ENCODE data around the gene LRP1B.
"Not testable (repeated sequence)": the region's sequence is repeated elsewhere in the genome, so short reads cannot be mapped to it uniquely, and the experiment has no call there.

Gene LRP1B

DNA sequence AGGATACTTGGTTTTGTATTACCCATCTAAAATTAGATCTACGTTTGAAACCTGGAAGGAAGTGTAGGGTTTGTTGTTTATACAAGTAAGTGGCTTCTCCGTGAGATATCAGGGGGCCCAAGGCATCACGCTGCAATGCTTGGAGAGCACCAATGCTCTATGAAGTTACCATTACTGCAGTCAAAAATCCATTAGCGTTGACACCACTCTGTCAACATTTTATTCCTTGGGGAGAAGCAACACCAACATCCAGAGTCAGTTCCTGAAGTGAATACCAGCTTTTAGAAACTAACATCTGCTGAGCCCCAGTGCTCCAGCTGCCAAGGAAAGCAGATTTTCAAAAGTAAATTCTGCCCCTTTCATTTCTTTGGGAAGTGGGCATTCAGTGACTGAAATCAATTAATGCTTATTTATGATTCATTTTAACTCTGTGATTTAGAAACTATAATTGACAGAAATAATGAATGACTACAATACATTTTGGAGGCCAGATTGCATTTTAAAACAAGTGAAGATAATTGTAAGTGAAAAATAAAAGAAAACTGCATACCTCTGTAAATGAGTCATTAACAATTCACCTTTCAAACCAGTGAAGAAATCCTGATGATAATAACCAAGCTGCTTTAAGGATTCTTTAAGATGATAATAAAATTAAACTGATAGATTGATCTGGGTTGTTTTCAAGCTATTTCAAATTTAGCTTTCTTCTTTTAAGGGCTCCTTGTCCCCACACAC lies 30.5 kb downstream of the LRP1B start:
- no peak for FAIRE-seq

DNA sequence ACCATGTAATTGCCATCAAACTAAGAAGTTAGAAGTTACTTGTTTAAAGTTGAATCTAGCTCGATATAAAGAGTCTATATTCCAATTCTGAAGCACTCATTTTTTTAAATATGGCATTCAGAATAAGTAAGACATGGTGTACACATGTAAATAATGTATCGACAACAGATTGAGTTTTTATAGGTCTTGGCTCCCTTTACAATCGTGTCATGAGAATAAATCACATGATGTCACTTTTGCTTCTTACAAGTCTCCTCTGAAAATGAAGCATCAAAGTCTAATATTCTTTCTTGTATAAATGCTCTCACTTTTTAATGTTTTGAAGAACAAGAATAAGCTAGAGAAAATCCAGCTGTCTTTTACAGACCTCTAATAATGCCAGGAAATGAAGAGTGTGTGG lies 33.1 kb downstream of the LRP1B start:
- FAIRE-seq, result no peak

DNA sequence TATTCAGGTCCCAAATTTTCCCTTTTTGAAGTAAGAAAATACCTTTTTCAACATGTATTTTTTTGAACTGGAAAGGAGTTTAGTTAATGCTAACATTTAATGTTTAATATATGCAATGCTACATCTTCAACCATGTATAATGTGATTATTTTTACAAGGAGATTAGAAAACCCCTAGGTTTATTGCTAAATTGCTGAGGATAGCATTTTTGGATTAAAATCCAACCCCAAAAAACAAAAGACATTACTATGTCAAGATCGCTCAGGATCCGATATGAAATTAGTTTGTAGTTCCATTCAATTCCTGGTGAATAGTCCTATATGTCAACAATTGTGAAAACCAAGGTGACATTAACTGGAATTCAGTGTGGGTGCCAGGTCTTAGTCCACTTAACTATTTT lies 35.2 kb downstream of the LRP1B start:
- FAIRE-seq, result no peak

DNA sequence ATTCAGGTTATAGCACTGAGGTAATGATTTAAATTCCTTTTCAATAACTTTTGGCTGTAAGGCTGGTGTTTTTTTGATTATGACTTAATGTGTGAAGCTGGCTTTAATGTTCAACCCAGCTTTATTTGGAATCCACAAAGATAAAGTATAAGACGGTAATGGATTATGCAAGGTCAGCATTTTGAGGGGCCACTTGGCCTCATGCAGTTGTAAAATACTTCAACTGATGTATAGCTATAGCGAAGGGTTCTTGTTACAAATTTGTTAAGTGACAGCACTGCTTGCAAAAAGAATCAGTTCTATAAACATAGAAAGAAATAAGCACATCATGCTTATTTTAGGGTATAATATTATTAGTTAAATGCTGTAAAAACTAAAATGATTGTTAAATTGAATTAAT lies 36.6 kb downstream of the LRP1B start:
- no peak for FAIRE-seq

DNA sequence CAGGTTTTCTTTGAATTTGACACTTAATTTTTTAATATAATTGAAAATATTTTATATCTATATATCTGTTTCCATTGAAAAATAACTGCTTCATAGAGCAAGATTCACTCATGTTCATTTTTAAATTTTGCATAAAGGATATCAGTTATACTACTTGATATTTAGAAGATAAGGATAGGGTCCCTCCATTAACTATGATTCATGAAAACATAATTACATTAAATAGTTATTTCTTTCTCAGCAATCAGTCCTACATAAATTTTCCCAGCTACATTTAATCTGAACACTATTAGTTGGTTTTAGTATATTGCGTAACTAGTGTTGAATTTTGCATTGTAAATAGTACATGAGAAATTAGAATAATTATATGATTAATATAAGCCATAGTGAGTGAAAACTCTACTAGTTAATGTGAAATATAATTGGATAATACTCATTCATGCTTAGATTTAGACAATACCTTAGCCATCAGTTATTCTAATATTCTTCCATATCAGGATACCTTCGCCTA lies 42.7 kb downstream of the LRP1B start:
- no peak for FAIRE-seq

DNA sequence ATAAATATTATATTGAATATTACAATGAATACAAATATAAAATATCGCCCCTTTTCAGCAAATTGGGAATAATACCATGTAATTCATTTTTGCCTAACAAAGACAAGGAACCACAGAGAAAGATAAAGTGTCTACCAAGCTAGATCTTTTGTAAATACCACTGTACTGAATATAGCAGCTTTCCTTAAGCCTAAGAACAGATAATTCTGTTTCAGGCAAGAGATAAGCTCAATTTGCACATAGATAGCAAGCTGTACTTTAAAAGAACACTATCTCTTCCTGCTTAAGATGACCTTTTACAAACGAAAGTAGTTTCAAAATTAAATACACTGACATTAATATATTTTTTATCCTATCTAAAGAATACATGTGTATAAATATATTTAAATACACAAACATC lies 43.2 kb downstream of the LRP1B start:
- FAIRE-seq, result not testable (repeated sequence)

DNA sequence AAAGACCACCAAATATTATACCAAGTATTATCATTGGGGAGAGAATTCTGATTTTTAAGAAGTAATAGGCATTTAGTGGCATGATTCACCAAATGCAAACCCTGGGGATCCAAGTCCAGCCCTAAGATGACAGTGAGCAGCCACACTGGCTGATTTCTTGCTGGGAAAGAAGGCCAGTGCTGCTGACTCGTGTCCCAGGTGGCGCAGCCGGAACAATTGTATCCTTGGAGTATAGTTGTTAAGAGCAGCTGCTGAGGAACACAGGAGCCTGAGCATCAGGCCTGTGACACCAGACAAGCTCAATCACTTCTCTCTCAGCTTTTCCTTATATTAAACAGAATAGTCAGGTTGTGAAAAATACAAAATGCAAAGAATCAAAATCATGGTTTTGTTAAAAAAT lies 48.4 kb downstream of the LRP1B start:
- no peak for FAIRE-seq

DNA sequence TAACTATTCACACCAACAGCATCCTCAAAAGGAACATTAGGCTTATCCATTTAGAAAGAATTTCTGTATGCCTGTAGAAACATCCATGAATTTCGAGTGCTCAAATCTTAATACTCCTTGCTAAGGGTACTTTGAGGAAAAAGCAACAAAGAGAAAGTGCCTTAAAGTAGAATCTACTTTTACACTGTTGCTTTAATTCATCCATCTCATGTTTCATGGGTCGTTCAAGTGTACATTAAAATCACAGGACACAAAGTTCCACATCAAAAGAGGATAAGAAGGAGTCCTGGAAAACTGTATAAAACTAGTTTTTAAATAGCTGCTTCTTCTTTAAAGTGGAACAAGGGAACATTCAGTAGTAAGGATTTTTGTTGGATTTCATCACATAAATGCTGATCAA lies 54.5 kb downstream of the LRP1B start:
- FAIRE-seq, result no peak

DNA sequence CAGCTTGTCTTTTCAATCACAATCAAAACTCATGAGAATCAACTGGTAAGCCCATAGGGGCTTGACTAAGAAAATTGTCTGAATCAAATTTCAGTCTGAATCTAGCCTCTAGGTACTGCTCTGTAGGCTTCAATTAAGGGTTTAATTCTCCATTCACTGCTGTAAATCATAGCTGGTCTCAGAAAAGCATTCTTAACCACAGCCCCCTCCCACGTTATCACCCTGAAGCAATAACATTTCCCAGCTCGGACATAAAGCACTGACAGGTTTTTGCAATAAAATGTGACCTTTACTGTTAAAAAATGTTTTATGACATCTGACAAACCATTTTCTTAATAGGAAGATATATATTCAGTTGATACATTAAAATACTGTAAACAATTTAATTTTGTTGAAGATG lies 55.0 kb downstream of the LRP1B start:
- no peak for FAIRE-seq

DNA sequence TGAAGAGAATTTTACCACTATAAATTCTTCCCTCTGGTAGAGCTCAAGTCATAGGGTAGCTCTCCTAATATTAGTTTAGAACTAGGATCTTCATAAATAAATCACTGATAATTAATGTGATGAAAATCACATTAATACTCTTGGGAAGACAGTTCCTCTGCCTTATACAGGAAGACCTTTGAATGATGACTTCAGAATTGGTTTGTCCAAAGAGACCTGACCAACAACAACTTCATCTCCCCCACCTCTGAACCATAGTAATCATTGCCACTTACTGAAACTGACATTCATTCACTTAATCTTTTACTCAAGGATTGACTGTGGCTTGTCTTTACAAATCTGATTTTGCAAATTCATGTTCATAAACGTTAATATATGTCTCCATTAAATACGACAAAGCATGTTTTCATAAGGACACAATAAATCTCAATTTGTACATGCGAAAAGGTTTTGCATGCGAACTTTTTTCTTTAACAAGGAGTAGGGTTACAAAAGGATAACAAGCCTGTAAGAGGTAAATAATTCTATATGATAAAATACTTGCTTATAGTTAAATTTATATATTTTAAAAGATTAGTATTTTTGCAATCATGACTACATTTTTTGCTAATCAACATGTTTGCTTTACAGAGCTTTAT lies 61.4 kb downstream of the LRP1B start:
- no peak for FAIRE-seq

DNA sequence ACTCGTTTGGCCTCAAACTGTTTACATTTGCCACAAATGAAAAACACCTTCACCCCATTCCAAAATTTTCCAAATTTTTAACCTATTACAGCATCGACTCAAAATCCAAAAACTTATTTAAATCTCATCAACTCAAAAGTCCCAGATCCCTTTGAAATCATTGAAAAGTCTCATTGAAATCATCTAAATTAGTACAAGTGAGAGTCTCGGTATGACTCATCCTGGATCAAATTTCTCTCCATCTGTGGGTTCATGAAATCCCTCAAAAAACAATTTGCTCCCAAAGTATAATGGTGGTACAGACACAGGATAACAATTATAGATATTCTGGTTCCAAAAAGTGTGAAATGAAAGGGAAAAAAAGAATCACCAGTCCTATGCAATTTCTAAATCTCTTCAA lies 65.1 kb downstream of the LRP1B start:
- FAIRE-seq, result no peak

DNA sequence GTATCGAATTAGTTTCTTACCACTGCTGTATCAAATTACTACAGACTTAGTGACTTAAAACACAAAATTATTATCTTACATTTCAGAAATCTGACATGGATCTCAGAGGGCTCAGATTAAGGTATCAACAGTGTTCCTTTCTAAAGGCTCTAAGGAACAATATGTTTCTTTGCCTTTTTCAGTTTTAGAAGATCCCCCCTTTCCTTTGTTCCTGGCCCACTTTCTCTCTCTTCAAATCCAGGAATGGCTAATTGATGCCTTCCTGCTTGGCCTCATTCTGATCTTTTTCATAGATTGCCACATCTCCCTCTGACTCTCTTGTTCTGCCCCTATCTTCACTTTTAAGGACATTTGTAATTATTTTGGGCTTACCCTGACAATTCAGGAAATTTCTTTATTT lies 65.7 kb downstream of the LRP1B start:
- no peak for FAIRE-seq

DNA sequence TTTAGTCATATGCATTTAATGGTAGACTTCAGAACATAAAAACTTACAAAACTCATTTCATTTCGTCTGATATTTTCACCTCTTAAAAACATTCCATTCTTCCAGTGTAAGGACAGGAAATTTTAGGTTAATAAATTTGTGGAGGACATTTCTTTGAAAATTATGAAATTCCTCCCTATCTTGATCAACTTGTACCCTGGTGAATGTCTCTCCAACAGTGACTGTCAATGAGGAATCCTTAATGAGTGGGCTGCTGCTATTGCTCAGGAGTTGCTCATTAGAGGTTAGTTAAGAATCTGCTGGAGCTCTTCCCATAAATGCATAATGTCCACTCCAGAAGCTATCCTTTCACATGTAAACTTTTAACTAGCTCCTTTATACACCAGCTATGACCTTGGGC lies 69.1 kb downstream of the LRP1B start:
- no peak for FAIRE-seq

DNA sequence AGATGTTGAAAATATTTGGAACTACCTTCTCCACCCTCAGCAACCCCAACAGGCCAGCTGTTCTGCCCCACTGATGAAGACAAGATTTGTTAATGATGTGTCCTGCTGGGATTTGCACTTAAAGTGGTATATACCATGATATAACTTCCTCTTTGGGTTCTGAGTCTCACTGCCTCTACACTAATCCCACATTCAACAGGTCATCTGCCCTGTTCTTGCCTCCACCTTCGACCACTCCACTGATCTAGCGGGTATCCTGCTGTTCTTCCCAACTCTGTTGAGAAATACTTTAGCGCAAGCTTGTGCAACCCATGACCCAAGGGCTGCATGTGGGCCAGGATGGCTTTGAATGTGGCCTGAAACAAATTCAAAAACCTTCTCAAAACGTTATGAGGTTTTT lies 72.7 kb downstream of the LRP1B start:
- FAIRE-seq, result no peak

DNA sequence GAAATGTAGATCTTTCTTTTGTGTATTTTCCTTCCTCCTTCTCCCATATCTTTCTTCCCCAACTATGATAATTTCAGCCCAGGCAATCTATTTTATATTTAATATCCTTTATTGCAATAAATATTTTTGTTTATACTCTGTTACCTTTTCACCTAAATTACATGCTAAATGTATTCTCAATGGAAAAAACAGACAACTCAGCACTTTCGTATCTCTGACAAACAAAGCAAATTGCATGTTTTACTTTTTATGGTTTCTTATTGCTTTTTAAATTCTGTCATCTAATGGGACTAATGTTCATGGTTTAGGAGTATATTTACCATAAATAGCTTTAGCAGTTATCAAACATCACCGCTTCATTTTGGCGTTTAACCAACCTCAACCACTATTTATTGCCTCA lies 74.0 kb downstream of the LRP1B start:
- no peak for FAIRE-seq

DNA sequence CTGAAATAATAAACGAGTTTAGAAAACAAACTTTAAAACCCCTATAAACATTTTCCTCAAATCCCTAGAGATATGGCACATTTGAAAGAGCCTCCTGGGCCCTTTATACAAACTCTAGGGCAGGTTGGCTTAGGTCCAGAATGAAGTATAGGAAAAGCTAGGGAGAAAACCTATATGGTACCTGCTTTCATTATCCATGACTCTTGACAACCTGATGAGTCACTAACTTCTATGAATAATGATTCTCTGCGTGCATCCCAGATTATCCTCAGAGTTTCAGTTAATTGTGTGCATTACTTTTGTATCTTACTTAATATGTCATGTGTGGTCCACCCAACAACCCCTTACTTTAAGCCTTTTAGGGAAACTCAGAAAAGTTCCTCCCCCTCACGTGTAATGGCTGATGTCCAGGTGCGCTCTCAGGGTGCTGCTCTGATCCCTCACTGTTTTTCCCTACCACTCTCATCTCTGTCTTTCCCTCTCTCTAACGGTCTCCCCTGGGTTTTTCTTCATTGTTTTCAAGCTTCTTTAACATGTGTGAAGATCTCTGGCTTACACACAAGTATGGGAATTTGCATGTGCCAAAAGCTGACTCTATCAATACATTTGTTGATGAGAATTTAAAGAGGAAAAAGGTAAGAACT lies 78.5 kb downstream of the LRP1B start:
- no peak for FAIRE-seq

DNA sequence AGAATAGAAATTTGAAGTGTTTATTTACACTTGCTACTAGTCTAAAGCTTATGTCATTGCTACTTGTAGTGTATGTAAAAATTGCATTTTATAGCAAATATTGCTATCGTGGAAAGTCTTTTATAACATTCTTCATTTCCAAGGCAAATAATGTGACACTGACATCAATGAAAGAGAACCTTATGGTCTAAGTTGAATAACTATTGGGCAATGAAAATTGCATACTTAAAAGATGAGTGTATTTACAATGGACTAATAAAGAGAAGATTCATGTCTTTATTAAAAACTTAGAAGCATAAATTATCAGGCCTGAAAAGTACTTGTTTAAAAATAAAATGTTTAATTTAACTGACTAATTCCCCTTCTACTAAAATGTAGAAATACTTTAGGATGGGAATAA lies 82.2 kb downstream of the LRP1B start:
- FAIRE-seq, result no peak

DNA sequence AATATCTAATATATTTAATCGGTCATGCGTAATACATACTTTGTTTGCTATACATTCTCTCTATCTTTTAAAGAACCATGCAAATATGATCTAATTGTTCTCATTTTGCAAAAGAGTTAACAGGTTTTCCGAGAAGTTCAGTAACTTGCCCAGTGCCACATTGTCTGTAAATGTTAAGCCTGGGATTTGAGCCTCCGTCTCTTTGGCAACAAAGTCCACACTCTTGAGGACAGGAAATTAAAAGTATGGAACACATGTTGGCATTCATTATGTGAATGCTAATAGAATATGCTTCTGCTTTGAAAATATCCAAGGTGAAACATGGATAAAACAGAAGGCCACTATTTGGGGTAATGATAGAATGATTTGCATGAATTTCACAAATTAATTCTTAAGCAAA lies 85.2 kb downstream of the LRP1B start:
- FAIRE-seq, result no peak

DNA sequence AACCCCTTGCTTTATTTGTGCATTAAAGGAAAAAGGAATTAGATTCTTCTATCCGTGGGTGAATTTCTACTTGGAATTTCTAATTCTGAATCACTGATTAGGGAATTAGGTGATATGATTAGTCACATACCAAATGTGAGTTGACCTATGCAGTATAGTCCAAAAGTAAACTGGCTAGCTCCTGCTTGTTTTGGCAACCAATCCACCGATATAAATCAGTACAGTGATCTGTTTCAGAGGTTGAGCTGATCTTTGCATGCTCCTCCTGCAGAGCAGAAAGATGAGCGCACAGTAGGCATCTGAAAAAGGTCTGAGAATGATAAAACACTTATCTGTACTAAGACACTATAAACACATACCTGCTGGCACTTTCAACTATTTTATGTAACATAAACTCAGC lies 86.6 kb downstream of the LRP1B start:
- no peak for FAIRE-seq

DNA sequence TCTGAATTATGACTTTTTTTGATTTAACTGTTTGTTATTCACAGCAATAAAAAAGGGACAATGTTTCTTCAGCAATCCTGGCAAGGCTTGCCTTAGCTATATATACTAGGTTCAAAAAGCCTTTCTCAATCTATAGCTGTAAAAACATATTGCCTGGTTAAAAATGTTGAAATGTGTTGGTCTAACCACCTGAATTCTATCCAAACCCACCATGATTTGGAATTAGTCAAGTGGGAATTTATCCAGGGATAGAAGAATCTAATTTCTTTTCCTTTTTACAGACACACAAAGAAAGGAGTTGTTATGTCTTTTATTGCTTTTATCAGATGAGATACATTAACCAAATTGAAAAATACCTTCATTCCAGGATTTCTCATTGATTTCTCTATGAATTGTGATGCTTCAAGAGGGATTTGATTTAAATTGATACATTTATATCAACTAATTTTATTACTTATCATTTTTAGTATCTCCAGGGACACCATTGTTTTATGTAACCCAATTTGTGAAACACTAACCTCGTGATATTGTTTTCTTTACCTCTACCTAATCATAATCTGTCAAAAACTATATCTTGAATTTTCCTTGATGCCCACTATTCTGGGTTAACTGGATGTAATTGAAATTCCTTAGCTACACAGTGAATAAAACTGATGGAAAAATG lies 88.1 kb downstream of the LRP1B start:
- no peak for FAIRE-seq

DNA sequence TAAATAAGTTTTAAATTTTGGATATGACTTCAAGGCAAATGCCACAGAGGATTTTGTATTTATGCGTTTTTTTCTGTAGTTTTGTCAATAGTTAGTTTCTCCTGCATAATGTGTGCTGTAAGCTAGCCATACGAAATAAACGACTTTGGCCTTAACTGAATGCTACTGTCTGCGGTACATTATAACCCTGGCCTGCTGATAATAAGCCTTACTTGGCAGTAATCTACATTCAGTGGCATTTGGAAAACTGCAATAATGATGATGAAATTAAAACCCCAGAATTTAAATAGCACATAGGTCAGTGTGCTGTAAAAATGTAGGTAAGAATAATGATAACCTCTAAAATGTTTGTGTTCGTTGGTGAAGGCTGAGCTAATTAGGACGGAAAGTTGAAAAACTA lies 88.8 kb downstream of the LRP1B start:
- no peak for FAIRE-seq

DNA sequence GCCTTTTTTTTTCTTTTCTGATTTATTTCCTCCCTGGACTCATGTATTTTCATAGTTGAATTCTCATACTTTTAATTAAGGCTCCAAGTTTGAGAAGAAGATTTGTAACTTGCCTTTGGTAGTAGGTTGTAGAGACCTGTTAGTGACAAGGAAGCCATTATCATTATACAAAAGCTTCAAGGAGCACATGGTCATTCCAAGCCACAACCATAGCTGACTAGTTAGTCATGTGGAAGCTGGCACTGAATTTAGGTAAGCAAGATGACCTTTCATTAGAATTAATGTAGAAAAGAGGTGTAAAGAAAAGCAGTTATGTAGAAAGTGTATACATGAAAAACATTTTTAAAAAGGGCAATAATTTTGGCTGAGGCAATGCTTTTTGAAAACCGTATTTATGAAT lies 89.7 kb downstream of the LRP1B start:
- FAIRE-seq, result no peak

DNA sequence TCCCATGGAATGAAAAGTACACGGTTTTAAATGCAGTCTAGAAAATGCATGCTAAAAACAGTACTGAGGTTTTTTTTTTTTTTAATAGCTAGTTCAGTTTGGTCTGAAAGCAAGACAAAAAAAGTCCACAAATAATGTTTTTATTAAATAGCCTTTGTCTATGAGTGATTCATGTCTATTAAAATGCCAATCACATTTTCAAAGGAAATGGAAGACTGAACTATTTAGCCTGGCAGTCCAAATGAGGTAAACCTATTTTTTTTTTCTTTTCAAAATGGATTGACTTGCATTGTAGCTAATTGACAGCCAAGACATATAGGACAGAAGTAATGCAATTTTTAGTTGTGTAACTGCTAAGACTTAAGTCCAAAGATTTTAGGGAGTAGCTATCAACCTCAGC lies 90.3 kb downstream of the LRP1B start:
- FAIRE-seq, result no peak

DNA sequence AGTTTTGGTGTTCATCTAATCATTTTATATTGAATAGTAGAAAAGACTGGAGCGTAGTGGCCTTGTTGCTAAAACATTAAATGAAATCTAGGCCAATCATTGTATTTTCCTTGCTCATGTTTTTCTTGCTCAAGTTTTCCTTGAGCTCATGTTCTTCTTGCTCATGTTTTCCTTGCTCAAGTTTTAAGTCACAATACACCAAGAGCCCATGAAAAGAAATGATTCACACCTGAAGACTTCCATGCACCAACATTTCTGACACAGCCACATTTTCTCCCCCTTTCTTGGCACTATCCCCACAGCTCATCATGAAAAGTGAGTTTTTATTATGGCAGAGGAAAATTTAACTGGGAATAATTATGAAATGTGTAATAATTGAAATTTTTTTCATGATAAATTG lies 92.0 kb downstream of the LRP1B start:
- no peak for FAIRE-seq

All from endometrium (tissue), 2 donors.